Common myeloid progenitor, CD34-positive (primary cell): ENCODE data around the gene KAT7.

ENCODE experiments used
- CTCF ChIA-PET: fragments of 350-600 bp; sonication (Branson Sonifier 250); formaldehyde crosslinking; loops from one replicate; lab custom pipeline; 2021; ENCODE audit warnings: antibody characterized with exemption; lab: Charles Lee
- POLR2A ChIA-PET: fragments of 350-600 bp; sonication (Branson Sonifier 250); formaldehyde crosslinking; loops from one replicate; lab custom pipeline; 2021; ENCODE audit warnings: antibody characterized with exemption; lab: Charles Lee
- DNase-seq, 3 donors: peaks; one replicate each; pipeline versions ENCODE4 v3.0.0 to v3.0.0-alpha.2; 2013
- H3K27ac ChIP-seq, 2 experiments: 1 replicate in 1 of 2; 2 replicates in 1 of 2; pipeline ENCODE4 v1.7.0; 2013; ENCODE audit warnings: inconsistent platforms in 2 of 2, low read length in 2 of 2, mild to moderate bottlenecking in 2 of 2, low read depth in 1 of 2, moderate library complexity in 1 of 2; ENCODE audit not compliant: severe bottlenecking in 2 of 2, insufficient read depth in 1 of 2, poor library complexity in 1 of 2
- H3K27me3 ChIP-seq, 5 experiments: replicated peaks in 2 of 5; 1 replicate in 3 of 5; 2 replicates in 2 of 5; pipeline versions ENCODE4 v1.6.1 to v1.7.0; 2013; ENCODE audit warnings: low read length in 4 of 5, mild to moderate bottlenecking in 2 of 5, moderate library complexity in 2 of 5, inconsistent platforms in 1 of 5; ENCODE audit not compliant: insufficient read depth in 5 of 5, control insufficient read depth in 4 of 5
- H3K36me3 ChIP-seq, 4 experiments: 1 replicate in 2 of 4; 2 replicates in 2 of 4; pipeline versions ENCODE4 v1.6.1 to v1.7.0; 2013; ENCODE audit warnings: low read length in 3 of 4, control low read depth in 1 of 4, mild to moderate bottlenecking in 1 of 4; ENCODE audit not compliant: control insufficient read depth in 4 of 4, insufficient read depth in 4 of 4
- H3K4me1 ChIP-seq, 4 experiments: 1 replicate in 3 of 4; 2 replicates in 1 of 4; pipeline versions ENCODE4 v1.6.1 to v1.7.1; 2013; ENCODE audit warnings: low read length in 3 of 4, mild to moderate bottlenecking in 3 of 4, control low read depth in 1 of 4, inconsistent platforms in 1 of 4, moderate library complexity in 1 of 4; ENCODE audit not compliant: control insufficient read depth in 4 of 4, insufficient read depth in 4 of 4; ENCODE audit errors: control extremely low read depth in 1 of 4
- H3K4me3 ChIP-seq, 7 experiments: 1 replicate in 4 of 7; 2 replicates in 3 of 7; pipeline versions ENCODE4 v1.5.1 to v1.7.0; 2013; ENCODE audit warnings: mild to moderate bottlenecking in 7 of 7, low read length in 6 of 7, moderate library complexity in 6 of 7, inconsistent platforms in 2 of 7, low read depth in 2 of 7, control low read depth in 1 of 7; ENCODE audit not compliant: insufficient read depth in 4 of 7, control insufficient read depth in 1 of 7; ENCODE audit errors: extremely low read depth in 1 of 7
- H3K9me3 ChIP-seq, 5 experiments: 1 replicate in 4 of 5; 2 replicates in 1 of 5; pipeline versions ENCODE4 v1.6.1 to v1.7.1; 2013; ENCODE audit warnings: low read length in 4 of 5, mild to moderate bottlenecking in 2 of 5, inconsistent platforms in 1 of 5, low read depth in 1 of 5, moderate library complexity in 1 of 5; ENCODE audit not compliant: control insufficient read depth in 4 of 5, insufficient read depth in 2 of 5; ENCODE audit errors: control extremely low read depth in 1 of 5
- WGBS: methylation state at CpG from one replicate; pipeline ENCODE4 v1.1.5; 2013; ENCODE audit not compliant: insufficient coverage; 5-methylcytosine and 5-hydroxymethylcytosine counted together

KAT7 gene

DNA sequence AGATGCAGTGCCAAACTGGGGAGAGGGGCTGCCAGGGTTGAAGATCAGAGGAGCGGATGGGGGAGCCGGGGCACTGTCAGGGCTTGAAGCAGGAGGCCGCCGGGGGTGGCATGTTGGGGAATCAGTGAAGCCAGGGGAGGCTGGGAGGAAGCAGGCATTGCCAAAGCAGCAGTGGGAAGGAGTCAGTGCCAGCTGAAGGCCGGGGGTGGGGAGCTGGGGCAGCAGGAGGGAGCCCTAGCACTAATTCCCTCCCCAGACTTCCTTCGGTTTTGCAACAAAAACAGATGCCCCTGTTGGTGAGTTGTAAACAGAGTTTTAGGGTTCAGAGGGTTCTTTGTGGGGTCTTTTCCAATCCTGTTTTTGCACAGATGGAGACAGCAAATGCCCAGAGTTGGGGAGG, 70.3 kb downstream of the KAT7 start:
- ChIA-PET POLR2A (no interaction called here), CTCF (interaction anchor here (1.1 to 10.6 kb wide), 6 partner anchors 8 to 288 kb away, joined by 3 to 172 read pairs (median 4); partner anchors contain the start of gene DLX3)
- Histone ChIP-seq H3K9me3 (no peaks in the 10 kb centered on the region), H3K4me3 (no peak overlapping the region), H3K36me3 (no peaks in the 10 kb centered on the region), H3K4me1 (peaks cover 0 to 17% (median 17%) of the 10 kb centered on the region in 4 experiments), H3K27me3 (peaks cover 0 to 18% (median 4%) of the 10 kb centered on the region in 5 experiments), H3K27ac (no peak overlapping the region)
- DNase-seq = peak in 2 of 3 donors; percentile 34 to 43
- 12% methylated on average over 5 of the region's 6 CpGs for WGBS

DNA sequence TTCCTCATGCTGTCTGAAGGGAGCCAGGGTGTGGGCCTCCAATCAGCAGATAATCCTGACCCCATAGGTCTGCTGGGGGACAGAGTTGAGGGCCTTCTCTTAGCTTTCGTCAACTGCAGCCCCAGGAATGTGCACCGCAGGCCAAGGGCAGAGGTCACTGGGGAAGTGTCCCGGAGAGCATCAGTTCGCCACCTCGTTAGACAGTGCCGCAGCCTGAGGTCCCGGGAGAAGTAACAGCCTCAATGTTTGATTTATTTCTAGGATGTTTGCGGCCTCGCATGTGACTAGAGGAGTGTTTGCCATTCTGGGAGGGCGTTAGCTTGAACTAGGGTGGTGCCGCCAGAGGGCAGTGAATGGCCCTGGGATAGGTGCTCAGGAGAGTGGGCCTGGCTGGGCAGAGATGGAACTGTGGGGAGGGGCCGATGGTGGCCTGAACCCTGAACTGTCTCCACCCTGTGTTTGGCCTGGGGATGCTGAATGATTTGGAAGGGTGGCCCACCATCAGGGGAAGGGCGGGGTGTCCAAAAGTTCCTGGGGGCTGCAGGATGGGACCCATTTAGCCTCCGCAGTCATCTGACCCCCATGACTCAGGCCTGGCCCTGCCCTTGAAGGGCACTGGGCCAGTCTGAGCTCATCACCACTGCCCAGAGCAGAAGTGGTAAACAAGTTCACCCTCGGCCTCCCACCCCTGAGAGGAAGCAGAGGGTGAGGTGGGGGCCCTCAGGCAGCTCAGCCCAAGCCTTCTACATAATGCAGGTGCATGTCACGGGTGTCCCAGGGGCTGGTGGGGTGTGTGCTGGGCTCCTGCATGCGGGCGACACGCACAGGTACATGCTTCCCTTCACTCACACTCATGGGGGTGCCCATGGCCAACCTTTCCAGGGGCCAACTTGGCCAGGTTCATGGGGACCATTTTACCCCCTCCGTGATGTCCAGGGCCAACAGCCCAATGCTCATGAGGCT, 71.8 kb downstream of the KAT7 start:
- DNase-seq = peak in 1 of 3 donors; percentile 28
- Histone ChIP-seq H3K4me3 (no peak overlapping the region), H3K36me3 (no peaks in the 10 kb centered on the region), H3K4me1 (peaks cover 0 to 17% (median 14%) of the 10 kb centered on the region in 4 experiments), H3K9me3 (no peaks in the 10 kb centered on the region), H3K27me3 (peaks cover 0 to 18% (median 4%) of the 10 kb centered on the region in 5 experiments), H3K27ac (no peak overlapping the region)
- POLR2A ChIA-PET = no interaction called here
- WGBS = 80% methylated on average over 20 of the region's 20 CpGs
- CTCF ChIA-PET = interaction anchor here (0.8 to 10.6 kb wide), 11 partner anchors 8 to 197 kb away, joined by 3 to 172 read pairs (median 4); partner anchors contain the start of gene DLX3

DNA sequence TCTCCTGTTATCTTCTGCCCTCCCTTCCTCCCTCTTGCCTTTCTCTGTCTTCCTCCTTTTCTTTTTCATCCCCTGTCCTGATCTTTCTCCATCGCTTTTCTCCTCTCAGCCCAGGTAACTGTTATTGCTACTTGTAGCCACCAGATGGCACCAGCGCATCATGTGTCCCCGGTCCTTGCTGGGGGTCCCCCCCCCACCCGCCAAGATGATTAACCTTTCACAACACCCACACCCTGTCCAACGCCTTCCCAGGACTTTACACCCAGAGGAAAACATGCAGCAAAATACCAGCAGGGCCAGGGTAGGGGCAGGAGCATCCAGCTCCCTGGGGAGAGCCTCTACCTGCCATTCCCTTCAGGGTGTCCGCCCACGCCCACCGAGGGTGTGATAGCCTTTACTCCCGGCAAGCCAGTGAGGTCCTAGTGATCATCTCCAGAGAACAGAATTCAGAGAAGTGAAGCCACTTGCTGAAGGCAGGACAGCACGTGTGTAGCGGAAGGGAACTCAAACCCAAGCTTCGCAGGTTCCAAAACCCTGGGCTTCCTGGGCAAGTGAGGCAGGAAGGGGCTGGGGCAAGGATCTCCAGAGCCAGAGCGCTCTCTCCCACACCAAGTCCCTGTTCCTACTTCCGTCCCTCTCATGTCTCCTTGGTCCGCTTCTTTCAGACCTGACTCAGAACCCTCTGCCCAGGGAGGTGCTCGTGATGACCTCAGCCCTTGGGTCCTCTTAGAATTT, 72.8 kb downstream of the KAT7 start:
- ChIA-PET CTCF (interaction anchor here (0.8 to 10.6 kb wide), 8 partner anchors 8 to 226 kb away, joined by 3 to 172 read pairs (median 4); partner anchors contain the start of gene DLX3), POLR2A (interaction anchor here (1.6 kb wide), 1 partner anchor 136 kb away, joined by 5 read pairs; no protein-coding TSS in a partner anchor)
- Histone ChIP-seq H3K4me1 (peaks cover 0 to 17% (median 14%) of the 10 kb centered on the region in 4 experiments), H3K4me3 (no peak overlapping the region), H3K9me3 (no peaks in the 10 kb centered on the region), H3K27ac (no peak overlapping the region), H3K36me3 (no peaks in the 10 kb centered on the region), H3K27me3 (peaks cover 0 to 18% (median 4%) of the 10 kb centered on the region in 5 experiments)
- DNase-seq = peak; percentile 49 to 72 (median 66)
- 35% methylated on average over 12 of the region's 16 CpGs for WGBS

DNA sequence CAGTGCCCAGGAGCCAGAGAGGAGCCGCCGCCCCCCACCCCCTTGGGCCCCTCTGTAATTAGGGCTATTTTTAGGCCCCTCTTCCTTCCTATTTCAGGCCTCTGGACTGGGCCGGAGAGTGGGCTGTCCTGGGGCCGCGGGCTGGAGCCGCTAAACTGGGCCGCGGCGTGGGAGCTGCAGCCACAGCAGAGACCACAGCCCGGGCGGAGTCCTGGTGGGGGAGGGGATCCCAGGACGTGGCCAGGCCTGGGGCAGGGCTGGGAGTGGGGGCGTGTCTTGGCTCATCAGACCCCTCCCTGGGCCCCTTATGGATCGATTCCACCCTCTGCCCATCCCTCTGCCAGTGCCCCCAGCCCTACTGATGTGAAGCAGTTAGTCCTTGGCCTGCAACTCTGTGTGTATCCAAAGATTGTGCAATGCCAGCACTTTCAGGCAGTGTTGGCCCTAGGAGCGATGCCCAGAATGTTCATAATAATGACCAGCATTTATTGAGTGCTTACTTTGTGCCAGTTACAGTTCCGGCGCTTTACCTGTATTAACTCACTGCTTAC, 74.4 kb downstream of the KAT7 start:
- H3K4me3 ChIP-seq = no peak overlapping the region
- no peak for DNase-seq
- no peaks in the 10 kb centered on the region for H3K9me3 ChIP-seq
- CTCF ChIA-PET = interaction anchor here (1.3 to 10.6 kb wide), 2 partner anchors 8 to 135 kb away, joined by 3 to 172 read pairs; partner anchors contain the start of gene DLX3
- no peak overlapping the region for H3K27ac ChIP-seq
- 62% methylated on average over 7 of the region's 17 CpGs for WGBS
- H3K36me3 ChIP-seq = no peaks in the 10 kb centered on the region
- peaks cover 0 to 18% (median 8%) of the 10 kb centered on the region in 5 experiments for H3K27me3 ChIP-seq
- POLR2A ChIA-PET = no interaction called here
- H3K4me1 ChIP-seq = peaks cover 0 to 17% (median 14%) of the 10 kb centered on the region in 4 experiments

GRCh38 chr17:49866019-49866380, 77.5 kb downstream of the KAT7 start:
- ChIA-PET CTCF (interaction anchor here (2.3 to 2.5 kb wide), 2 partner anchors 11 to 131 kb away, joined by 5 to 11 read pairs; no protein-coding TSS in a partner anchor), POLR2A (interaction anchor here (0.8 kb wide), 1 partner anchor 83 kb away, joined by 3 read pairs; no protein-coding TSS in a partner anchor)
- no peaks in the 10 kb centered on the region for H3K36me3 ChIP-seq
- no peaks in the 10 kb centered on the region for H3K9me3 ChIP-seq
- DNase-seq = no peak
- H3K4me1 ChIP-seq = peaks cover 0 to 15% (median 5%) of the 10 kb centered on the region in 4 experiments
- no peak overlapping the region for H3K4me3 ChIP-seq
- H3K27me3 ChIP-seq = peaks cover 0 to 18% (median 8%) of the 10 kb centered on the region in 5 experiments
- WGBS = no CpG with 5 or more reads among the region's 1 CpG
- no peak overlapping the region for H3K27ac ChIP-seq

DNA sequence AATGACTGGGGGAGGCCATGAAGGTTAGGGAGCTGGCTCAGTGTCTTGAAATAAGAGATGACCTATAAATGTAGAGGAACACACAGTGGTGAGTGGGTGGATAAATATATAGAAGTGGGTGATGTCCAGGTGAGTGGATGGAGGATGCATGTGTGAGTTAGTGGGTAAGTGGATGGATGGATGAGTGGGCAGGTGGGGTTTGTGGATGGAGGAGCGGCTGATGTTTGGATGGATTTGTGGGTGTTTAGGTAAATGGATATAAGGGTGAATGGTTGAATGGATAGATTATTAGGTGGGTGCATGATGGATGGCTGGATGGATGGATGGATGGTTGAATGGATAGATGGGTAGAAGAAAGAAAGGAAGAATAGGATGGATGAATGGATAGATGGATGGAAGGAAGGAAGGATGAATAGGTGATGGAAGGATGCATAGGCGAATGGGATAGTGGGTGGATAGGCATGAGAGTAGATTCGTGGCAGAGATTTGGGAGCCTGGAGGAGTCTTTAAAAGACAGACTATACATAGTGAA, 78.5 kb downstream of the KAT7 start:
- CTCF ChIA-PET = interaction anchor here (0.6 to 2.5 kb wide), 5 partner anchors 9 to 431 kb away, joined by 3 to 11 read pairs (median 4); no protein-coding TSS in a partner anchor
- H3K9me3 ChIP-seq = no peaks in the 10 kb centered on the region
- no peaks in the 10 kb centered on the region for H3K36me3 ChIP-seq
- WGBS = 100% methylated on average over 3 of the region's 3 CpGs
- H3K4me3 ChIP-seq = no peak overlapping the region
- H3K27ac ChIP-seq = no peak overlapping the region
- peaks cover 0 to 15% (median 4%) of the 10 kb centered on the region in 4 experiments for H3K4me1 ChIP-seq
- no peak for DNase-seq
- H3K27me3 ChIP-seq = peaks cover 0 to 13% (median 8%) of the 10 kb centered on the region in 5 experiments
- POLR2A ChIA-PET = no interaction called here
